K562 (cell line): Measurements from ENCODE around the gene RALGAPA2. TPM values are rescaled to one million over a fixed set of nuclear protein-coding genes. Genes with fewer than 3 reads are reported as not detected.

Experiments
- ATAC-seq: fragments of 200-7000 bp; cut with Tn5 transposase; 3 replicates; pipeline ENCODE4 v1.9.1; 2020; ENCODE audit warnings: moderate library complexity
- BruUV-seq: library from RNA; stranded (reverse); fragments of 400-500 nt; replicated peaks from 2 replicates; lab custom pipeline; 2021; lab: Mats Ljungman, UMichigan
- CTCF ChIA-PET: fragments of 300-600 bp; formaldehyde crosslinking; extraction: SDS; loops from one replicate; lab custom pipeline; 2021; ENCODE audit warnings: low intra/inter-chr PET ratio; lab: Yijun Ruan, JAX
- POLR2A ChIA-PET: fragments of 300-600, 350-650 bp; sonication (Branson Sonifier 250); formaldehyde crosslinking; extraction: SDS; loops from one replicate; lab custom pipeline; 2021; ENCODE audit warnings: antibody characterized with exemption, inconsistent platforms; lab: Yijun Ruan, JAX
- DNase-seq, 4 experiments: peaks; one replicate each; pipeline versions ENCODE4 v3.0.0 to v3.0.0-alpha.2; 2011 to 2018; ENCODE audit warnings: low spot score in 3 of 4, mixed read lengths in 3 of 4; ENCODE audit errors: extremely low read depth in 1 of 4
- FAIRE-seq: peaks from 2 replicates; lab custom pipeline; 2011; peaks lifted over from hg19 to GRCh38; lab: Jason Lieb, UNC
- H2AFZ ChIP-seq: 2 replicates; pipeline ENCODE4 v1.6.0; 2011; ENCODE audit warnings: low read depth, low read length, control low read depth, inconsistent platforms
- H3K27ac ChIP-seq: fragments of 200-600 bp; 3 replicates; pipeline ENCODE4 v1.8.0; 2011; ENCODE audit warnings: low read depth, mild to moderate bottlenecking, control low read depth, inconsistent platforms, low read length, moderate library complexity, mixed read lengths; ENCODE audit errors: extremely low read depth
- H3K27me3 ChIP-seq, 2 experiments: fragments of 300-600 bp in 1 of 2; 2 replicates in 1 of 2; 3 replicates in 1 of 2; pipeline versions ENCODE4 v1.6.0 to v1.8.0; 2011; ENCODE audit warnings: inconsistent platforms in 2 of 2, low read length in 2 of 2, mild to moderate bottlenecking in 1 of 2, mixed read lengths in 1 of 2, moderate library complexity in 1 of 2; ENCODE audit not compliant: control insufficient read depth in 2 of 2, insufficient read depth in 2 of 2
- H3K36me3 ChIP-seq: fragments of 300-600 bp; 3 replicates; pipeline ENCODE4 v1.8.0; 2011; ENCODE audit warnings: mild to moderate bottlenecking, low read length, inconsistent platforms; ENCODE audit not compliant: control insufficient read depth, insufficient read depth
- H3K4me1 ChIP-seq, 2 experiments: fragments of 200-600 bp in 1 of 2; replicated peaks in 1 of 2; 2 replicates in 1 of 2; 3 replicates in 1 of 2; pipeline versions ENCODE4 v1.5.1 to v1.8.0; 2011; ENCODE audit warnings: inconsistent platforms in 2 of 2, low read length in 2 of 2, mild to moderate bottlenecking in 1 of 2, mixed read lengths in 1 of 2, moderate library complexity in 1 of 2; ENCODE audit not compliant: control insufficient read depth in 2 of 2, insufficient read depth in 2 of 2
- H3K4me2 ChIP-seq: 2 replicates; pipeline ENCODE4 v1.6.1; 2011; ENCODE audit warnings: low read length, control low read depth, inconsistent platforms, mixed read lengths; ENCODE audit not compliant: insufficient read depth
- H3K4me3 ChIP-seq: fragments of 200-600 bp; sonication (generic), shearing (Covaris generic); 2 replicates; pipeline ENCODE4 v1.5.1; 2016; ENCODE audit warnings: control low read depth, inconsistent platforms
- H3K79me2 ChIP-seq: fragments of 200-600 bp; 3 replicates; pipeline ENCODE4 v1.8.0; 2011; ENCODE audit warnings: low read length, inconsistent platforms; ENCODE audit not compliant: control insufficient read depth, insufficient read depth
- H3K9ac ChIP-seq, 2 experiments: 2 replicates each; pipeline versions ENCODE4 v1.6.0 to v1.6.1; 2011; ENCODE audit warnings: low read depth in 2 of 2, low read length in 2 of 2, control low read depth in 1 of 2, inconsistent platforms in 1 of 2, mild to moderate bottlenecking in 1 of 2, mixed read lengths in 1 of 2; ENCODE audit not compliant: insufficient read depth in 1 of 2
- H3K9me1 ChIP-seq: one replicate; pipeline ENCODE4 v1.6.0; 2011; ENCODE audit warnings: inconsistent platforms, mild to moderate bottlenecking, low read length, moderate library complexity; ENCODE audit not compliant: control insufficient read depth, insufficient read depth
- H3K9me3 ChIP-seq: replicated peaks from 2 replicates; pipeline ENCODE4 v1.5.1; 2011; ENCODE audit warnings: low read depth, low read length, inconsistent platforms; ENCODE audit not compliant: control insufficient read depth, insufficient read depth
- H4K20me1 ChIP-seq: replicated peaks from 2 replicates; pipeline ENCODE4 v1.6.1; 2011; ENCODE audit warnings: low read length, inconsistent platforms, mixed read lengths; ENCODE audit not compliant: control insufficient read depth, insufficient read depth
- EHMT2 ChIP-seq: fragments of 450-650 bp; IDR thresholded peaks from 2 replicates; pipeline ENCODE4 v1.6.1; 2018; ENCODE audit warnings: antibody characterized with exemption
- HDAC1 ChIP-seq, 2 experiments: fragments of 450-650 bp; IDR thresholded peaks; 2 replicates each; pipeline ENCODE4 v1.6.1; 2016 to 2017; ENCODE audit warnings: inconsistent platforms in 1 of 2, mild to moderate bottlenecking in 1 of 2, moderate library complexity in 1 of 2
- PHTF2 ChIP-seq: fragments of 250-450 bp; sonication (Bioruptor Pico); IDR thresholded peaks from 2 replicates; pipeline ENCODE4 v1.5.0; 2021; ENCODE audit warnings: mild to moderate bottlenecking
- RBM17 ChIP-seq: fragments of 200-400 bp; formaldehyde crosslinking; IDR thresholded peaks from 2 replicates; pipeline ENCODE4 v1.6.1; 2017; ENCODE audit warnings: low read depth, mild to moderate bottlenecking, low read length, borderline replicate concordance
- U2AF1 ChIP-seq: fragments of 200-400 bp; formaldehyde crosslinking; optimal IDR thresholded peaks from 2 replicates; pipeline ENCODE3; 2017; ENCODE audit warnings: mild to moderate bottlenecking, low read depth, low read length, moderate library complexity
- ZBTB9 ChIP-seq: fragments of 450-650 bp; formaldehyde crosslinking; IDR thresholded peaks from 2 replicates; pipeline ENCODE4 v1.4.0; 2020; ENCODE audit warnings: mild to moderate bottlenecking, moderate library complexity
- ZNF324 ChIP-seq: fragments of 250-450 bp; sonication (Bioruptor Pico); IDR thresholded peaks from 2 replicates; pipeline ENCODE4 v1.4.0; 2020; ENCODE audit warnings: mild to moderate bottlenecking
- ZNF431 ChIP-seq: sonication (generic); formaldehyde crosslinking; IDR thresholded peaks from 2 replicates; pipeline ENCODE4 v1.8.0; 2022; ENCODE audit warnings: mild to moderate bottlenecking, missing genetic modification reagents
- ZNF695 ChIP-seq: fragments of 450-650 bp; formaldehyde crosslinking; IDR thresholded peaks from 2 replicates; pipeline ENCODE4 v1.4.0; 2020; ENCODE audit warnings: mild to moderate bottlenecking, moderate library complexity
- ZSCAN32 ChIP-seq: fragments of 450-650 bp; formaldehyde crosslinking; IDR thresholded peaks from 2 replicates; pipeline ENCODE4 v1.4.0; 2020; ENCODE audit warnings: mild to moderate bottlenecking, moderate library complexity
- WGBS: fragments of 100-300 bp; shearing (Covaris generic); methylation state at CpG from one replicate; pipeline ENCODE4 v1.1.6; 2016; ENCODE audit warnings: low coverage, mixed read lengths; ENCODE audit not compliant: insufficient coverage; ENCODE audit errors: missing lambda C conversion rate; 5-methylcytosine and 5-hydroxymethylcytosine counted together
- in situ Hi-C: fragments of 300-500 bp; cut with MboI; formaldehyde crosslinking; loops from 4 replicates; pipeline ENCODE4 v1.15.0; 2018; ENCODE audit warnings: inconsistent platforms, mixed read lengths
- intact Hi-C: fragments of 100-400 bp; cut with micrococcal nuclease; formaldehyde crosslinking; loops from 2 replicates; pipeline ENCODE4 v1.14.2; 2022
- polyA plus RNA-seq, 8 experiments: library from polyadenylated mRNA; depleted of rRNA in 4 of 8; stranded (reverse) in 5 of 8; unstranded in 3 of 8; fragments of >200 nt; fragmentation: Nextera tagmentation in 2 of 8; fragmentation: Illumina TruSeq in 1 of 8; extraction: Ambion mirVana in 2 of 8; extraction: Trizol in 1 of 8; gene quantifications; 2 replicates each; pipeline versions ENCODE4 v1.2.1 to v1.2.3, GENCODE V29; 2011 to 2014; ENCODE audit warnings: inconsistent platforms in 1 of 8, missing spikeins in 1 of 8
- total RNA-seq, 7 experiments: library from RNA; depleted of rRNA in 6 of 7; stranded (reverse); fragments of >200 nt in 6 of 7; fragmentation: Illumina TruSeq in 2 of 7; extraction: Trizol in 2 of 7; gene quantifications; 2 replicates each; pipeline versions ENCODE4 v1.2.1 to v1.2.3, GENCODE V29; 2011 to 2021; ENCODE audit warnings: low replicate concordance in 1 of 7
- TF ChIP-seq, protein P1 (sequence below): fragments of 450-650 bp; formaldehyde crosslinking; IDR thresholded peaks from 2 replicates; pipeline ENCODE4 v1.4.0; 2020; ENCODE audit warnings: mild to moderate bottlenecking, moderate library complexity
- TF ChIP-seq, protein P2 (sequence below): fragments of 450-650 bp; IDR thresholded peaks from 2 replicates; pipeline ENCODE4 v1.6.1; 2018; ENCODE audit not compliant: partially characterized antibody
- TF ChIP-seq, protein P3 (sequence below): sonication (generic); formaldehyde crosslinking; IDR thresholded peaks from 2 replicates; pipeline ENCODE4 v1.8.1; 2023; ENCODE audit warnings: mild to moderate bottlenecking, missing genetic modification reagents
- TF ChIP-seq, protein P4 (sequence below): fragments of 250-450 bp; sonication (Bioruptor Pico); IDR thresholded peaks from 2 replicates; pipeline ENCODE4 v1.8.0; 2021; ENCODE audit warnings: moderate library complexity, mild to moderate bottlenecking, inconsistent platforms

The RALGAPA2 gene
- total and polyA plus RNA-seq, 9 of the 15 experiments (the other 6 are each of a cell fraction or from before 2014, with no cell fraction given), result 0.35 to 2.7 (median 1.4) TPM

GRCh38 chr20:20754714-20755113, 42.3 kb upstream of the RALGAPA2 start:
- no peak for ATAC-seq
- Histone ChIP-seq H3K36me3 (no peaks in the 10 kb centered on the region), H3K9ac (no peak overlapping the region), H3K4me1 (no peaks in the 10 kb centered on the region), H3K9me1 (no peaks in the 10 kb centered on the region), H3K27ac (no peak overlapping the region), H3K4me2 (no peak overlapping the region), H3K79me2 (no peaks in the 10 kb centered on the region), H2AFZ (no peak overlapping the region), H4K20me1 (no peaks in the 10 kb centered on the region), H3K4me3 (no peak overlapping the region), H3K27me3 (no peaks in the 10 kb centered on the region; a peak in 2 of 5 replicates), H3K9me3 (no peaks in the 10 kb centered on the region)
- intact Hi-C loops (no loop called here), in situ Hi-C loops (no loop called here)
- FAIRE-seq, result no peak
- 0% methylated on average over 3 of the region's 3 CpGs for WGBS
- CTCF ChIA-PET, result no interaction called here
- TF ChIP-seq ZSCAN32 (CRISPR knock-in tag) (no peak), U2AF1 (no peak), EHMT2 (no peak), RBM17 (no peak), ZNF324 (no peak), ZNF431 (CRISPR knock-in tag) (no peak), HDAC1 (IDR thresholded peaks at IDR 0.05) (no peak), ZNF695 (CRISPR knock-in tag) (no peak), PHTF2 (CRISPR knock-in tag) (no peak), ZBTB9 (CRISPR knock-in tag) (no peak)
- TF ChIP-seq, protein P1, sequence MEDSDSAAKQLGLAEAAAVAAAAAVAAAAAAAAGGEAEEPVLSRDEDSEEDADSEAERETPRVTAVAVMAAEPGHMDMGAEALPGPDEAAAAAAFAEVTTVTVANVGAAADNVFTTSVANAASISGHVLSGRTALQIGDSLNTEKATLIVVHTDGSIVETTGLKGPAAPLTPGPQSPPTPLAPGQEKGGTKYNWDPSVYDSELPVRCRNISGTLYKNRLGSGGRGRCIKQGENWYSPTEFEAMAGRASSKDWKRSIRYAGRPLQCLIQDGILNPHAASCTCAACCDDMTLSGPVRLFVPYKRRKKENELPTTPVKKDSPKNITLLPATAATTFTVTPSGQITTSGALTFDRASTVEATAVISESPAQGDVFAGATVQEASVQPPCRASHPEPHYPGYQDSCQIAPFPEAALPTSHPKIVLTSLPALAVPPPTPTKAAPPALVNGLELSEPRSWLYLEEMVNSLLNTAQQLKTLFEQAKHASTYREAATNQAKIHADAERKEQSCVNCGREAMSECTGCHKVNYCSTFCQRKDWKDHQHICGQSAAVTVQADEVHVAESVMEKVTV, result no peak
- TF ChIP-seq, protein P2, sequence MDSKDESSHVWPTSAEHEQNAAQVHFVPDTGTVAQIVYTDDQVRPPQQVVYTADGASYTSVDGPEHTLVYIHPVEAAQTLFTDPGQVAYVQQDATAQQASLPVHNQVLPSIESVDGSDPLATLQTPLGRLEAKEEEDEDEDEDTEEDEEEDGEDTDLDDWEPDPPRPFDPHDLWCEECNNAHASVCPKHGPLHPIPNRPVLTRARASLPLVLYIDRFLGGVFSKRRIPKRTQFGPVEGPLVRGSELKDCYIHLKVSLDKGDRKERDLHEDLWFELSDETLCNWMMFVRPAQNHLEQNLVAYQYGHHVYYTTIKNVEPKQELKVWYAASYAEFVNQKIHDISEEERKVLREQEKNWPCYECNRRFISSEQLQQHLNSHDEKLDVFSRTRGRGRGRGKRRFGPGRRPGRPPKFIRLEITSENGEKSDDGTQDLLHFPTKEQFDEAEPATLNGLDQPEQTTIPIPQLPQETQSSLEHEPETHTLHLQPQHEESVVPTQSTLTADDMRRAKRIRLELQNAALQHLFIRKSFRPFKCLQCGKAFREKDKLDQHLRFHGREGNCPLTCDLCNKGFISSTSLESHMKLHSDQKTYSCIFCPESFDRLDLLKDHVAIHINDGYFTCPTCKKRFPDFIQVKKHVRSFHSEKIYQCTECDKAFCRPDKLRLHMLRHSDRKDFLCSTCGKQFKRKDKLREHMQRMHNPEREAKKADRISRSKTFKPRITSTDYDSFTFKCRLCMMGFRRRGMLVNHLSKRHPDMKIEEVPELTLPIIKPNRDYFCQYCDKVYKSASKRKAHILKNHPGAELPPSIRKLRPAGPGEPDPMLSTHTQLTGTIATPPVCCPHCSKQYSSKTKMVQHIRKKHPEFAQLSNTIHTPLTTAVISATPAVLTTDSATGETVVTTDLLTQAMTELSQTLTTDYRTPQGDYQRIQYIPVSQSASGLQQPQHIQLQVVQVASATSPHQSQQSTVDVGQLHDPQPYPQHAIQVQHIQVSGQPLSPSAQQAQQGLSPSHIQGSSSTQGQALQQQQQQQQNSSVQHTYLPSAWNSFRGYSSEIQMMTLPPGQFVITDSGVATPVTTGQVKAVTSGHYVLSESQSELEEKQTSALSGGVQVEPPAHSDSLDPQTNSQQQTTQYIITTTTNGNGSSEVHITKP, result no peak
- TF ChIP-seq, protein P3, sequence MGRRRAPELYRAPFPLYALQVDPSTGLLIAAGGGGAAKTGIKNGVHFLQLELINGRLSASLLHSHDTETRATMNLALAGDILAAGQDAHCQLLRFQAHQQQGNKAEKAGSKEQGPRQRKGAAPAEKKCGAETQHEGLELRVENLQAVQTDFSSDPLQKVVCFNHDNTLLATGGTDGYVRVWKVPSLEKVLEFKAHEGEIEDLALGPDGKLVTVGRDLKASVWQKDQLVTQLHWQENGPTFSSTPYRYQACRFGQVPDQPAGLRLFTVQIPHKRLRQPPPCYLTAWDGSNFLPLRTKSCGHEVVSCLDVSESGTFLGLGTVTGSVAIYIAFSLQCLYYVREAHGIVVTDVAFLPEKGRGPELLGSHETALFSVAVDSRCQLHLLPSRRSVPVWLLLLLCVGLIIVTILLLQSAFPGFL (CRISPR knock-in tag), result no peak
- TF ChIP-seq, protein P4, sequence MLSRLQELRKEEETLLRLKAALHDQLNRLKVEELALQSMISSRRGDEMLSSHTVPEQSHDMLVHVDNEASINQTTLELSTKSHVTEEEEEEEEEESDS, result no peak
- no peak for DNase-seq
- BruUV-seq, result no TSS peak
- POLR2A ChIA-PET, result interaction anchor here (0.5 kb wide), 1 partner anchor 9 kb away, joined by 4 read pairs; no protein-coding TSS in a partner anchor
